BLaER1 treated with 17β-estradiol and CSF1 and Interleukin-3, amounts not matched to agents 10 nM and 100 nM (cell line): ENCODE measurements around the gene GET4.

Experiments
- H3K27ac ChIP-seq, 11 experiments: shearing (Covaris generic); formaldehyde crosslinking; 2 replicates each; pipeline ENCODE4 v1.8.1; 2022
- H3K27me3 ChIP-seq, 11 experiments: shearing (Covaris generic); formaldehyde crosslinking; 2 replicates each; pipeline ENCODE4 v1.8.1; 2022
- H3K36me3 ChIP-seq, 11 experiments: shearing (Covaris generic); formaldehyde crosslinking; 2 replicates each; pipeline ENCODE4 v1.8.1; 2022
- H3K4me1 ChIP-seq, 10 experiments: shearing (Covaris generic); formaldehyde crosslinking; 2 replicates each; pipeline ENCODE4 v1.8.1; 2022
- H3K4me2 ChIP-seq, 11 experiments: shearing (Covaris generic); formaldehyde crosslinking; 2 replicates each; pipeline ENCODE4 v1.8.1; 2022
- H3K4me3 ChIP-seq, 10 experiments: shearing (Covaris generic); formaldehyde crosslinking; 2 replicates each; pipeline ENCODE4 v1.8.1; 2022
- H3K9ac ChIP-seq, 11 experiments: shearing (Covaris generic); formaldehyde crosslinking; 2 replicates each; pipeline ENCODE4 v1.8.1; 2022
- H3K9me3 ChIP-seq, 11 experiments: shearing (Covaris generic); formaldehyde crosslinking; replicated peaks in 1 of 11; 2 replicates each; pipeline ENCODE4 v1.8.1; 2022
- H4K20me1 ChIP-seq, 11 experiments: shearing (Covaris generic); formaldehyde crosslinking; 2 replicates each; pipeline ENCODE4 v1.8.1; 2022
- Cebpa-rat ChIP-seq, 11 experiments: shearing (Covaris generic); IDR thresholded peaks; 2 replicates each; pipeline ENCODE4 v1.8.1; 2022

The GET4 gene

GRCh38 chr7:876077-876971, at the start of gene GET4:
Gene GET4, plus strand, starts transcription at chr7:876554. Its CDS starts 92 bp downstream, at chr7:876646.
- Histone ChIP-seq H3K9me3 (peaks cover 0 to 4% (median 0%) of the 10 kb centered on the region in 11 experiments; a peak in 2 of 22 replicates), H3K27me3 (no peaks in the 10 kb centered on the region), H4K20me1 (peaks cover 33 to 46% (median 35%) of the 10 kb centered on the region in 11 experiments; a peak in 21 of 22 replicates), H3K9ac (peak within 1 kb of the TSS; percentile 88 to 98 (median 90)), H3K4me3 (peak within 1 kb of the TSS; percentile 80 to 98 (median 94)), H3K4me2 (peak within 1 kb of the TSS; percentile 58 to 94 (median 67)), H3K4me1 (peaks cover 49 to 72% (median 65%) of the 10 kb centered on the region in 10 experiments), H3K36me3 (peaks cover 24 to 71% (median 61%) of the 10 kb centered on the region in 11 experiments), H3K27ac (peak within 1 kb of the TSS; percentile 72 to 89 (median 87))
- no peak for TF ChIP-seq Cebpa-rat (IDR thresholded peaks at IDR 0.05)

DNA sequence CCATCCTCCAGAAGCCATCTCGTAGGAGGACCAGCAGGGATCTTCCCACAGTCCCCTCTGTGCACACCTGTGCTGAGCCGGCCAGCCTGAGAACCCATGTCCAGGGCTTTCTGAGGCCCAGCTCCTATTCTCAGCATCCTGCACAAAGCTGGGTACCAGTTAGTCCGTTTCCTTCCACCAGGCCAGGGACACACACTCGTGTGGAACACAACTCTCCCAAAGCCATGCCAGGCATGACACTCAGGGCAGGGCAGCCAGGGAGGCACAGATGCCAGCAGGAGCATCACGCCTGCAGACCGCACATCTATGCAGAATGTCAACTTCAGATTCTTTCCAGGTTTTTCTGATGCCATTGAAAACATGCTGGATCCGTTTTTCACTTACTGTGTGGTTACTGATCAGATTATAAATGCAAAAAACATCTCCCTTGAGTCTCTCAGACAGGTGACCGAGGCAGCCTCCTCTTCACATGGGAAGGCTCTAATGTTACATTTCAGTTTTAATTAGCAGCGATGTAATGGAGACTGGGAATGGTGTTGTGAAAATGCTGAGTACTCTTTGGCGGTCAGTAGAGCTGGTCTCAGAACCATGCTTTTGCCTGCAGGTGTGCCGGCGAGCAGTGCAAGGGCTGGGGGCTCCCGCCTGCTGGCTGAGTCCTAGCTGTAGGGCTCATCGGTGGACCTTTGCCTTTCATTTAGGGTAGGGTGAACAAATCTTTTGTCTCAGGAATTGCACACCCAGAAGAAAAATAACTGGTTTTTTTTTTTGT, 47.4 kb upstream of the GET4 start:
- Histone ChIP-seq H3K4me3 (no peak overlapping the region), H3K9me3 (no peaks in the 10 kb centered on the region), H3K27me3 (no peaks in the 10 kb centered on the region), H3K36me3 (peaks cover 21 to 68% (median 43%) of the 10 kb centered on the region in 11 experiments), H3K4me1 (peaks cover 69 to 94% (median 78%) of the 10 kb centered on the region in 10 experiments), H3K27ac (no peak overlapping the region), H3K4me2 (peak overlapping the region in 2 of 11 experiments; percentile 16 to 83; a peak in 5 of 22 replicates), H3K9ac (peak overlapping the region in 1 of 11 experiments; percentile 6; a peak in 1 of 22 replicates), H4K20me1 (peaks cover 96 to 100% (median 100%) of the 10 kb centered on the region in 11 experiments)
- TF ChIP-seq Cebpa-rat (IDR thresholded peaks at IDR 0.05): no peak

- no peak overlapping the region for H3K4me3 ChIP-seq
- no peaks in the 10 kb centered on the region for H3K27me3 ChIP-seq
- H3K36me3 ChIP-seq: peaks cover 25 to 74% (median 46%) of the 10 kb centered on the region in 11 experiments
- H3K4me1 ChIP-seq: peaks cover 59 to 94% (median 68%) of the 10 kb centered on the region in 10 experiments
- 0 out of 22 replicates have a peak overlapping the region, but pooled peaks of 2 of the 11 experiments have one; percentile 48 to 63 for H3K27ac ChIP-seq
- H3K9ac ChIP-seq: peak overlapping the region in 3 of 11 experiments; percentile 16 to 55 (median 19); a peak in 3 of 22 replicates
- H3K9me3 ChIP-seq: no peaks in the 10 kb centered on the region
- TF ChIP-seq Cebpa-rat (IDR thresholded peaks at IDR 0.05): no peak
- H4K20me1 ChIP-seq: peaks cover 96 to 100% (median 100%) of the 10 kb centered on the region in 11 experiments; a peak in 21 of 22 replicates
- H3K4me2 ChIP-seq: peak overlapping the region; percentile 39 to 87 (median 65)
Measured at GRCh38 chr7:830069-830468, 46.3 kb upstream of the GET4 start.

GRCh38 chr7:831596-832166, 44.7 kb upstream of the GET4 start:
- H3K27ac ChIP-seq: peak overlapping the region in 8 of 11 experiments; percentile 1 to 63 (median 35); a peak in 13 of 22 replicates
- no peak for TF ChIP-seq Cebpa-rat (IDR thresholded peaks at IDR 0.05)

DNA sequence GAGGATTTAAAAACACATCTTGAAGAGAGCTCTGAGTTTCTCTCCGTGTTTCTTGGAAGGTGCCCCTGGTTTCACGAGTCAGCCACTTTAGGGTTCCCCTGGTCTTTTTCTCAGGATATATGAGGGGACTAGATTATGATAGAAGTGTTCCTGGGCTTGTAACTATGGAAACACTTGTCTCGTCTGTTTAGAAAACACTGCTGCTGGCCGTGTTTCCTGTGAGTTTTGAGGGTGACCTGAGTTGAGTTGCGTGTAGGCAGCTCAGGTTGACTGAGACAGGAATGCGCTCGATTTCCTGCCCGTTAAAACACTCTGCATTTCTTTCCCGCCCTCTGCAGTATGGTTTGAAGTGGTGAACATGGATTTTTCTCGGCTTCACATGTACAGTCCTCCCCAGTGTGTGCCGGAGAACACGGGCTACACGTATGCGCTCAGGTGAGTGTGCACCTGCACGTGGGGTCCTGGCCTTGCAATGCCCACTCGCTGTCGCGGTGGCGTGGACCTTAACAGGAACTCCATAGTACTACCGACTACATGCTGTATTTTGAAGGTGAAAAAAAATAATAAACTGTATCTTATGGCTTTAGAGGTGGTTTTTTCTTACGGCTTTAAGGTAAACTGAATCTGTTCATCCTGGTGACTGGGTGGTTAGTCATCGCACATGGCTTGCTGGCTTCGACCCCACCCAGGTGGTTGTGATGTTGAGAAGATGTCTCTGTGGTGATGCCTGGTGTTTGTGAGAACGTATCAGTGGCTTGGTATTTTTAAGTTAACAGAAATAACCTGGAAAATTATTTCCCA, 44.0 kb upstream of the GET4 start, which contains the start of gene SUN1:
SUN1 (plus strand) TSS at position 310 of the 801 bp plus-strand sequence; CDS start at position 359, 49 bp downstream.
- Histone ChIP-seq H3K9ac (peak within 1 kb of the TSS in 9 of 11 experiments; percentile 6 to 58 (median 45); a peak in 12 of 22 replicates), H4K20me1 (peaks cover 99 to 100% (median 100%) of the 10 kb centered on the region in 11 experiments; a peak in 21 of 22 replicates), H3K4me1 (peaks cover 56 to 91% (median 70%) of the 10 kb centered on the region in 10 experiments), H3K4me2 (peak within 1 kb of the TSS; percentile 39 to 87 (median 65)), H3K9me3 (no peaks in the 10 kb centered on the region), H3K36me3 (peaks cover 28 to 78% (median 61%) of the 10 kb centered on the region in 11 experiments), H3K27me3 (no peaks in the 10 kb centered on the region), H3K4me3 (0 out of 20 replicates have a peak within 1 kb of the TSS, but pooled peaks of 1 of the 10 experiments have one; percentile 4), H3K27ac (peak within 1 kb of the TSS in 8 of 11 experiments; percentile 1 to 63 (median 35); a peak in 13 of 22 replicates)
- no peak for TF ChIP-seq Cebpa-rat (IDR thresholded peaks at IDR 0.05)

More at GRCh38 chr7:831596-832166, 44.7 kb upstream of the GET4 start:
- peak overlapping the region in 9 of 11 experiments; percentile 6 to 58 (median 45); a peak in 12 of 22 replicates for H3K9ac ChIP-seq
- peaks cover 99 to 100% (median 100%) of the 10 kb centered on the region in 11 experiments; a peak in 21 of 22 replicates for H4K20me1 ChIP-seq
- peaks cover 56 to 94% (median 69%) of the 10 kb centered on the region in 10 experiments for H3K4me1 ChIP-seq
- no peaks in the 10 kb centered on the region for H3K9me3 ChIP-seq
- 0 out of 20 replicates have a peak overlapping the region, but pooled peaks of 1 of the 10 experiments have one; percentile 4 for H3K4me3 ChIP-seq
- H3K4me2 ChIP-seq: peak overlapping the region; percentile 39 to 87 (median 65)
- peaks cover 21 to 76% (median 57%) of the 10 kb centered on the region in 11 experiments for H3K36me3 ChIP-seq
- no peaks in the 10 kb centered on the region for H3K27me3 ChIP-seq

GRCh38 chr7:832968-833424, 43.4 kb upstream of the GET4 start:
- Histone ChIP-seq H3K4me3 (no peak overlapping the region), H3K9ac (no peak overlapping the region), H3K27me3 (no peaks in the 10 kb centered on the region), H3K4me1 (peaks cover 55 to 89% (median 70%) of the 10 kb centered on the region in 10 experiments), H3K9me3 (no peaks in the 10 kb centered on the region), H4K20me1 (peaks cover 99 to 100% (median 100%) of the 10 kb centered on the region in 11 experiments; a peak in 21 of 22 replicates), H3K4me2 (peak overlapping the region in 10 of 11 experiments; percentile 39 to 87 (median 64); a peak in 11 of 22 replicates), H3K36me3 (peaks cover 32 to 79% (median 61%) of the 10 kb centered on the region in 11 experiments), H3K27ac (peak overlapping the region in 1 of 11 experiments; percentile 63; a peak in 2 of 22 replicates)
- TF ChIP-seq Cebpa-rat (IDR thresholded peaks at IDR 0.05): no peak

DNA sequence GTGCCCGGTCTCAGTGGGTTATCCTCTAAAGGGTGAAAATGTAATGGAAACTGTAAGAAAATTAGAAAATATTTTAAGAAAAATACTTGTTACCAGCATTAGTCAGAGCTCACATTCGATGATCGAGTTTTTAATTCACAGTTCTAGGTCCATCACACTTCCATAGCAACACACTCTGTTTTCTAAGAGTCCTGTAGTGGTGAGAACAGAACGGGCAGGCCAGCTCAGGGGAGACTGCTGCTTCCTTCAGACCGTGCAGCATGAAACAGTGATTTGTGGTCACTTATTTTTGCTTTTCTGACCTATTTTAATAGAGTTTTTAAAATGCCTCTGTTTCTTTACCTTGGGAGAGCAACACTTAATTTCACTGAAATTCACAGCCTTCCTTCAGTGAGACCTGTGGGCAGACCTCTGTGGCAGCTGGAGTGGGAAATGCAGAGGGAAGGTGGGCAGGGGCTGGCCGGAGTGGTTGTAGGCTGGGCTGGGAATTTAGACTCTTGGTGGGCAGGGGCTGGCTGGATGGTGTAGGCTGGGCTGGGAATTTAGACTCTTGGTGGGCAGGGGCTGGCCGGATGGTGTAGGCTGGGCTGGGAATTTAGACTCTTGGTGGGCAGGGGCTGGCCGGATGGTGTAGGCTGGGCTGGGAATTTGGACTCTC, 42.6 kb upstream of the GET4 start:
- Histone ChIP-seq H3K9ac (no peak overlapping the region), H3K27ac (peak overlapping the region in 1 of 11 experiments; percentile 6; a peak in 1 of 22 replicates), H3K4me1 (peaks cover 55 to 83% (median 67%) of the 10 kb centered on the region in 10 experiments)

More for the DNA sequence above, 42.6 kb upstream of the GET4 start:
- H3K27me3 ChIP-seq: no peaks in the 10 kb centered on the region
- H3K36me3 ChIP-seq: peaks cover 38 to 79% (median 64%) of the 10 kb centered on the region in 11 experiments
- H3K4me3 ChIP-seq: no peak overlapping the region
- TF ChIP-seq Cebpa-rat (IDR thresholded peaks at IDR 0.05): no peak
- H3K9me3 ChIP-seq: no peaks in the 10 kb centered on the region
- H4K20me1 ChIP-seq: peaks cover 99 to 100% (median 100%) of the 10 kb centered on the region in 11 experiments; a peak in 21 of 22 replicates
- H3K4me2 ChIP-seq: no peak overlapping the region
